UCSD-AML1 (cell line): Measurements from ENCODE around the gene C10orf53.

ENCODE experiments used
- DNase-seq: peaks from one replicate; lab custom pipeline; 2025; ENCODE audit not compliant: unreplicated experiment; lab: John Stamatoyannopoulos, UW

The C10orf53 gene

GRCh38 chr10:49737474-49738201 is 58.2 kb downstream of the C10orf53 start:
- DNase-seq = no peak

GRCh38 chr10:49738616-49739360 is 59.3 kb downstream of the C10orf53 start:
- no peak for DNase-seq

GRCh38 chr10:49739426-49739825 is 60.0 kb downstream of the C10orf53 start:
- DNase-seq = no peak

- DNase-seq = no peak
Measured at GRCh38 chr10:49740346-49741107, 61.1 kb downstream of the C10orf53 start.

DNA sequence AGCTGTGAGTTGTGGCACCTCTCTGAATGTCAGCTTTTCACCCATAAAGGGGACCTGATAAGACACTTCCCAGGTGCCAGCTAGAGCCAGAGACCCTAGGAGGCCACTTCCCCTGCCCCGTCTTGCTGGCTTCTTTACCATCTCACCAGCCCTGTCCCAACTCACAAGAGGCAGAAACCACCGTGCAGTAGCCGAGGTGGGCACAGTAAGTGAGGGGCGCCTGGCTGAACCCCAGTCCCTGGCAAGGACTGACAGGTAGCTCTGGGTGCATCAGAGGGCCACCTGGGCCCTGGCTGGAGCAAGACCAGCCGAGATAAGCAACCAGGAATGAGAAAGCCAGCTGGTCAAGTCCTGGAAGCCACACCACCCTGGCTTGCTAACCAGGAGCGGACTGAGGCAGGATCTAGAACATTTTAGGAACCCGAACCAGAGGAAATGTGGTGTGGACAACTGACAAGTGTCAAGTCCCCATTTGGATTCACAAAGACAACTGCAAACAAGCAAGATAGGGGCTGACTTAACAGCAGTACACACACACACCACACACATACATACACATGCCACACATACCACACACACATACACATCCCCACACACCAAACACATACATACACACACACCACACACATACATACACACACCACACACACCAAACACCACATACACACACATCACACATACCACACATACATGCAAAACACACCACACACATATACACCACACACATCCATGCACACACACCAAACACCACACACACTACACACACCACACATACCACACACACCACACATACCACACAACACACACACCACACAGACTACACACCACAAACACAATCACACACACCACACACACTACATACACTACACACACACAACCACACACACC is 61.9 kb downstream of the C10orf53 start:
- no peak for DNase-seq

DNA sequence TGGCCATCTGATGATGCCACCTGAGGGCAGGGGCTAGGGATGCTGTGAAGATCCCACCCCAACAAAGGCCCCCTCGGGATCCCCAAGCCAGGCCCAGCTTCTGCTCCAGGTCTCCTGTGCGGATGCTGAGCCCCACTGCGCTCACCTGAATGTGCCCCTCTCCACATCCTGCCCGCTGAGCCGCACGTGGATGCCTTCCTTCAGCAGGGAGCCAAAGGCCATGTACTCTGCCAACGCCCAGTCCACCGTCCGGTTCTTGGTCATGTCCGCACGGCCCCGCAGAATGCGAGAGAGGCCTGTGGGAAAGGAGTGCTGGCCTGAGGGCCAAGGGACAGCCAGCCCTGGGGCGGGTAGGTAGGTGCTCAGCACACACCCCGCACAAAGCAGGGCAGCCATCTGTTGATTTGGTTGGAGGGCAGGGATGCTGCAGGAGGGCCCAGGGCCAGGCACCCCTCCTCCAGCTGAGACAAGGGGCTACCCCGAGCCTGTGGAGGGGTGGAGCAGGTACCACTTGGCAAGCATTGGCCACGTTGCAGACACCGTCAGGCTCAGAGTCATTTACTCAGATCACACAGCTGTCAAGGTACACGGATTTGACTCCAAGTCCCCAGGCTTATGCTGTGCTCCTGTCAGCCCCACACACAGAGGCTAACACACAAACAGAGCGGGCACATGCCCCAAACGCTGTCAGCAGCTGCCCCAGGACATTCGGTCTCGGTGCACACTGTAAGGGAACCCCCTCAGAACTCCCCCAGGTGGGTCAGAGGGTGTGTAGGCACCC is 63.4 kb downstream of the C10orf53 start:
- no peak for DNase-seq

GRCh38 chr10:49743464-49744075 is 64.1 kb downstream of the C10orf53 start:
- no peak for DNase-seq

DNA sequence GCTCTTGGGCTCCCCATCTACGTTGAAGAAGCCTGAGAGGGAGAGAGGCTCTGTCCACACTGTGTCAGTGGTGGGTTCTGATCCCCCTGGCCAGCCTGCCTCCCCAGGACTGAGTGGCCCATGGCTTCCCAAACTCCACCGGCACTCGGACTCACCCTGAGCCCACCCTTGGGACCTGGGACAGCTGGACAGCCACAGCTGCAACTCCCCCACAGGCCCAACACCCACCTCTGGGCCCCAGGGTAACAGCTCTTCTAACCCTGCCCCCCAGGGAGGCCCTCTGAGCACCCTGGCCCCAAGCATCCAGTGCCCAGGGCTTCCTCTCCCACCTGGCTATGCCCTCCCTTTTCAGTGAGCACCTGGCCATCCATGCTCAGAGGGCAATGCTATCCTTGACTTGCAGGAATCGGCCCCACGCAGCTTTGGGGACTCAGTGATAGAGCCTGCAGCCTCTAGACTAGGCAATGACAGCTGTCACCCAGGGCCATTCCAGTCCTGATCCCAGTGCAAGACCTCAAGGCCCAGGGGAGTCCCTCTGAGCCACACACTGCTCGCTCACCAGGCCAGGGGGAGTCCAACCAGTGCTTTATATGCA is 64.7 kb downstream of the C10orf53 start:
- DNase-seq = no peak

DNA sequence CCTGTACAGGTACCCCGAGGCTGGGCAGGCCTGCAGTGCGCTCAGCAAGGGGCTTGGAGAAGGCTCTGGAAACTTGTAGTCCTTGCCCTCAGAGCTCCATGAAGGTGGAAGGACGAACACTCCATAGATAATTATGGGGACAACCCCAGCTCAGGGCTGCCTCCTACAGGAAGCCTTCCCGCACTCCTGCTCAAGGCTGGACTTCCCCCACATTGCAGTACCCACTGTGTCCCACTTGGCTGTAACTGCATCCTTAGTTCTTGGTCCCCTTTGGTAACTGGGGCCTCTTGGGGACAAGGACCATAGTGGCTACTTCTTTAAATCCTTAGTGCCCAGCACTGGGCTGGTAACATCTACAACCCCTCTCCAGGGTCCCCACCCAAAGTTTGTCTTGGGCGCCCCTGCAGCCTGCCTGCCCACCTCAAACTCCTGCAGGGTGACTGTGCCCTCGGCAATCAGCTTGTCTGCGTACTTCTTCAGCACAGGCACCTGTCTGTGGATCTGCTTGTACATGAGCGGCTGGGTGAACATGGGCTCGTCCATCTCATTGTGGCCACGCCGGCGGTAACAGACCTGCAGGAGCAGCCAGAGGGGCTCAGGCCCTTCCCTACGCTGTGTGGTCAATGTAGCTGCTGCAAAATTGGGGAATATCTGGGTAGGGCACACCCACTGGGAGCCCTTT is 65.6 kb downstream of the C10orf53 start:
- no peak for DNase-seq

- DNase-seq = no peak
Measured at GRCh38 chr10:49745756-49746155, 66.3 kb downstream of the C10orf53 start.

DNA sequence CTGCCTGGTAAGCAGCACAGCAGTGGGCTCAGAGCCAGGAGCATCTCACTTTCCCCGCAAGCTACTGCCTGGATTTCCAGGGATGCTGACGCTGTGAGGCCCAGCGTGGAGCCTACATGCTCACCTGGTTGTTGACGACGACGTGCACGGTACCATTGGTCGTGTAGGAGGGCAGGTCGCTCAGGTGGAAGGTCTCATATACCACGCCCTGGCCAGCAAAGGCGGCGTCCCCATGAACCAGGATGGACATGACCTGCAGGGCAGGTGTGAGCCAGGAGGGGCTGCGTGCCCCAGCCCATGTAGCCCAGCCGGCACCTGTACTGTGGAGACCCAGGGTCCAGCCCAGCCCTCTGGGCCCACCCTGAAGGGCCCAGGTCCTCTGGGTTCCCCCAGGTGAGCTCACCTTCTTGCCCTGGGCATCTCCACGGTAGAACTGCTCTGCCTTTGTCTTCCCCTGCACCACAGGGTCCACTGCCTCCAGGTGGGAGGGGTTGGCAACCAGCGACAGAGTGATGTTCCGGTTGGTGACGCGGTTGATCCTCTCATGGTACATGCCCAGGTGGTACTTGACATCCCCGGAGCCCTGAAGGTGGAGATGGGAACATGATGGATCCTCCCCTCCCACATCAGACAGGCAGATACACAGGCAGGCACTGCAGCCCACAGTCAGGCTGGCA is 67.3 kb downstream of the C10orf53 start:
- no peak for DNase-seq
